A549 (cell line): ENCODE data around the gene NPAS1.

Experiments
- BHLHE40 ChIP-seq: IDR thresholded peaks from 2 replicates; pipeline ENCODE4 v1.6.1; 2012; ENCODE audit warnings: low read depth, low read length, inconsistent platforms
- EHMT2 ChIP-seq: fragments of 200-600 bp; sonication (generic); IDR thresholded peaks from 2 replicates; pipeline ENCODE4 v1.6.1; 2016; ENCODE audit warnings: antibody characterized with exemption, low read depth, mild to moderate bottlenecking, moderate library complexity
- HOXA7 ChIP-seq: fragments of 250-450 bp; sonication (Bioruptor Pico); IDR thresholded peaks from 2 replicates; pipeline ENCODE4 v1.5.0; 2020; ENCODE audit warnings: mild to moderate bottlenecking, moderate library complexity
- MAFK ChIP-seq: fragments of 450-650 bp; IDR thresholded peaks from 2 replicates; pipeline ENCODE4 v1.6.1; 2014; ENCODE audit not compliant: partially characterized antibody
- POLR2A ChIP-seq: IDR thresholded peaks from 2 replicates; pipeline ENCODE4 v1.6.1; 2012; ENCODE audit warnings: mild to moderate bottlenecking, low read length
- RAD21 ChIP-seq, 2 experiments: fragments of >200 bp in 1 of 2; sonication (Bioruptor Twin) in 1 of 2; formaldehyde crosslinking in 1 of 2; IDR thresholded peaks in 1 of 2; conservative IDR thresholded peaks in 1 of 2; 2 replicates in 1 of 2; 3 replicates in 1 of 2; pipeline ENCODE4 v1.6.1; 2012 to 2018; ENCODE audit warnings: inconsistent platforms in 1 of 2
- RARB ChIP-seq: fragments of 250-450 bp; sonication (Bioruptor Pico); IDR thresholded peaks from 2 replicates; pipeline ENCODE4 v1.8.0; 2021; ENCODE audit warnings: mild to moderate bottlenecking, moderate library complexity
- TF ChIP-seq, protein P1 (sequence below): fragments of >200 bp; sonication (Bioruptor Twin); formaldehyde crosslinking; IDR thresholded peaks from 3 replicates; pipeline ENCODE4 v1.5.1; 2016

DNA sequence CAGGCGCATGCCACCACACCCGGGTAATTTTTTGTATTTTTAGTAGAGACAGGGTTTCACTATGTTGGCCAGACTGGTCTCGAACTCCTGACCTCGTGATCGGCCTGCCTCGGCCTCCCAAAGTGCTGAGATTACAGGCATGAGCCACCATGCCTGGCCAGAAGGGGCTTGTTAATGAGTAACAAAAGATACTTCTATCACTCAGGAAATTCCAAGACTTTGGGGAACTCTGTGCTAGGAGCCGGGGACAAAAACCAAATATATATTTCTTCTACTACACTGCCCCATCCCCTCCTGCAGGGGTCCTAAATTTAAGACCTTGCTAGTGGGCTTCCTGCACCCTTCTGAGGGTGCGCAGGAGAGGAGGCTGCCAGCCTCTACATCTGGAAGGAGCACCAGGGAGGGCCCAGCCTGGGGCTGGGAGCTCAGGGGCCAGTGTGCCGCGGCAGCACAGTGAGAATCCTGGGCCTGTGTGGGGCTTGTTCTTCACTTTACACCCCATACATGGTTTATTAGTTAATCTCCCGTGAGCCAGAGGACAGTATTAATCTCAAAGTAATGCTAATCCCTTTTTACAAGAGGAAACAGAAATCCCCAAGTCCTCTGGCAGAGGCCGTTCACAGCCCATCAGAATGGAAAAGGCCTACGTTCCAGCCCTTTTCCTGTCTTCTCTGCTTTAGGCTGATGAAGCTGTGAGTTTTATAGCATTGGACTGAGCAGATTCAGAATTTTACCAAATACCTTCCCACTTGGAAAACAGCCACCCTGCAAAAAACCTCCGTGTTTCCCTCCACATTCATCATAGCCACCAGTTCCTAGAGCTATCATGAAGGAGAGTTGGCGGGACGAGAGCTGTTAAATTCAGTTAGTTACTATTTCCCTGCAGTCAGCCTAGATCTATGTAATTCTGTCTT, 44.4 kb upstream of the NPAS1 start:
- TF ChIP-seq, protein P1, sequence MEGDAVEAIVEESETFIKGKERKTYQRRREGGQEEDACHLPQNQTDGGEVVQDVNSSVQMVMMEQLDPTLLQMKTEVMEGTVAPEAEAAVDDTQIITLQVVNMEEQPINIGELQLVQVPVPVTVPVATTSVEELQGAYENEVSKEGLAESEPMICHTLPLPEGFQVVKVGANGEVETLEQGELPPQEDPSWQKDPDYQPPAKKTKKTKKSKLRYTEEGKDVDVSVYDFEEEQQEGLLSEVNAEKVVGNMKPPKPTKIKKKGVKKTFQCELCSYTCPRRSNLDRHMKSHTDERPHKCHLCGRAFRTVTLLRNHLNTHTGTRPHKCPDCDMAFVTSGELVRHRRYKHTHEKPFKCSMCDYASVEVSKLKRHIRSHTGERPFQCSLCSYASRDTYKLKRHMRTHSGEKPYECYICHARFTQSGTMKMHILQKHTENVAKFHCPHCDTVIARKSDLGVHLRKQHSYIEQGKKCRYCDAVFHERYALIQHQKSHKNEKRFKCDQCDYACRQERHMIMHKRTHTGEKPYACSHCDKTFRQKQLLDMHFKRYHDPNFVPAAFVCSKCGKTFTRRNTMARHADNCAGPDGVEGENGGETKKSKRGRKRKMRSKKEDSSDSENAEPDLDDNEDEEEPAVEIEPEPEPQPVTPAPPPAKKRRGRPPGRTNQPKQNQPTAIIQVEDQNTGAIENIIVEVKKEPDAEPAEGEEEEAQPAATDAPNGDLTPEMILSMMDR: no peak
- no peak for TF ChIP-seq HOXA7 (CRISPR knock-in tag)
- TF ChIP-seq MAFK: no peak
- TF ChIP-seq RAD21 (conservative IDR thresholded peaks at IDR 0.05 in 1 of 2, IDR thresholded peaks at IDR 0.05 in 1 of 2): no peak
- TF ChIP-seq POLR2A: no peak
- TF ChIP-seq EHMT2: no peak
- no peak for TF ChIP-seq RARB (CRISPR knock-in tag)
- no peak for TF ChIP-seq BHLHE40
